Measurements from ENCODE around the gene NUDT8.
A peak's percentile ranks its signal among the peaks of the same experiment; 100 is the strongest.
"Not testable (repeated sequence)": the region's sequence is repeated elsewhere in the genome, so short reads cannot be mapped to it uniquely, and the experiment has no call there.

NUDT8 gene

DNA sequence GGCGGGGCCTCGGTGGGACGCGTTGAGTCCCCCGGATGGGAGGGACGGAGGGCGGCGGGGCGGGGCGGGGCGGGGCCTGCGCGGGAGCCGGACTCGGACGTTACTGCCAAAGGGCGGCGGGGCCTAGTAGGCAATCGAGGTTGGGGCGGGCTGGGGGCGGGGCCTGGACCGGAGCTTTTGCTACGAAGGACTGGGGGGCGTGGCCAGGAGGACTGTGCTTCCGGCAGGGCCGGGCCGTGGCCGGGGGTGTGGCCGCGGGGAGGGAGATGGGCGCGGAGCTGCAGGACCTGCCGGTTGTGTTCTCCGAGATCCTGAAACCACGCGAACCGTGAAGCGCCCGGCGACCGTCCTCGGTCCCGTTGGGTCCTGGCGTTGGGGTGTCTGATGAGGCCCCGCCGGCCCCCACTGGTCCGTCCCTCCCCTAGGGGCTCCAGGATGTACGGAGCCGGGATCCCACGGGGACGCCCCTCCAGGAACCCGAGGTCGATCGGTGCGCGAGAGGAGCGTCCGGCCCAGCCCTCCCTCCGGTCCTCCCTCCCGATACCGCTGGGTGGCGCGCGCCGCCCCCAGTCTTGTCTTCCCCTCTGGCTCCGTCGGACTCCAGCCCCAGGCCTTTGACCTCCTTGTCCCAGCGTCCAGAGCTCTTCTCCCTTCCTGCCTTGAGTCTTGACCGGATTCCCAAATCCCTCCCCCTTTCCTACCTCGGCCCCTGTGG lies 648 bp upstream of the NUDT8 start:
- peak overlapping the region; percentile 76 for H3K27ac ChIP-seq (ENCODE audit: low read length)
- H3K9me3 ChIP-seq (ENCODE audit: control insufficient read depth in 1 of 2, low read length in 2 of 2) = no peaks in the 10 kb centered on the region
- no peaks in the 10 kb centered on the region for H3K36me3 ChIP-seq (ENCODE audit: control insufficient read depth in 1 of 2, insufficient read depth in 2 of 2, low read length in 2 of 2)
- H3K4me3 ChIP-seq (ENCODE audit: low read depth in 1 of 2, low read length in 2 of 2) = peak overlapping the region; percentile 55 to 84
- peaks cover 6 to 8% of the 10 kb centered on the region in 2 donors for H3K4me1 ChIP-seq (ENCODE audit: control insufficient read depth in 1 of 2, insufficient read depth in 2 of 2, low read length in 2 of 2)
- no peaks in the 10 kb centered on the region for H3K27me3 ChIP-seq (ENCODE audit: low read depth, low read length)

GRCh38 chr11:67628710-67629385 lies 889 bp downstream of the NUDT8 start:
- Histone ChIP-seq H3K27ac (ENCODE audit: low read length) (no peak overlapping the region), H3K9me3 (ENCODE audit: control insufficient read depth in 1 of 2, low read length in 2 of 2) (no peaks in the 10 kb centered on the region), H3K4me1 (ENCODE audit: control insufficient read depth in 1 of 2, insufficient read depth in 2 of 2, low read length in 2 of 2) (peaks cover 6 to 8% of the 10 kb centered on the region in 2 donors), H3K36me3 (ENCODE audit: control insufficient read depth in 1 of 2, insufficient read depth in 2 of 2, low read length in 2 of 2) (no peaks in the 10 kb centered on the region), H3K27me3 (ENCODE audit: low read depth, low read length) (no peaks in the 10 kb centered on the region), H3K4me3 (ENCODE audit: low read depth in 1 of 2, low read length in 2 of 2) (peak overlapping the region; percentile 42 to 56)

GRCh38 chr11:67627812-67628624 lies 1.7 kb downstream of the NUDT8 start:
- peaks cover 6 to 8% of the 10 kb centered on the region in 2 donors for H3K4me1 ChIP-seq (ENCODE audit: control insufficient read depth in 1 of 2, insufficient read depth in 2 of 2, low read length in 2 of 2)
- no peaks in the 10 kb centered on the region for H3K27me3 ChIP-seq (ENCODE audit: low read depth, low read length)
- no peak overlapping the region for H3K27ac ChIP-seq (ENCODE audit: low read length)
- no peaks in the 10 kb centered on the region for H3K9me3 ChIP-seq (ENCODE audit: control insufficient read depth in 1 of 2, low read length in 2 of 2)
- no peak overlapping the region for H3K4me3 ChIP-seq (ENCODE audit: low read depth in 1 of 2, low read length in 2 of 2)
- no peaks in the 10 kb centered on the region for H3K36me3 ChIP-seq (ENCODE audit: control insufficient read depth in 1 of 2, insufficient read depth in 2 of 2, low read length in 2 of 2)

- no peak overlapping the region for H3K4me3 ChIP-seq (ENCODE audit: low read depth in 1 of 2, low read length in 2 of 2)
- H3K4me1 ChIP-seq (ENCODE audit: control insufficient read depth in 1 of 2, insufficient read depth in 2 of 2, low read length in 2 of 2) = peaks cover 6 to 8% of the 10 kb centered on the region in 2 donors
- H3K27me3 ChIP-seq (ENCODE audit: low read depth, low read length) = no peaks in the 10 kb centered on the region
- no peak overlapping the region for H3K27ac ChIP-seq (ENCODE audit: low read length)
- no peaks in the 10 kb centered on the region for H3K9me3 ChIP-seq (ENCODE audit: control insufficient read depth in 1 of 2, low read length in 2 of 2)
- no peaks in the 10 kb centered on the region for H3K36me3 ChIP-seq (ENCODE audit: control insufficient read depth in 1 of 2, insufficient read depth in 2 of 2, low read length in 2 of 2)
Observed at GRCh38 chr11:67627441-67627811, 2.3 kb downstream of the NUDT8 start.

- Histone ChIP-seq H3K4me3 (ENCODE audit: low read depth in 1 of 2, low read length in 2 of 2) (no peak overlapping the region), H3K27me3 (ENCODE audit: low read depth, low read length) (no peaks in the 10 kb centered on the region), H3K4me1 (ENCODE audit: control insufficient read depth in 1 of 2, insufficient read depth in 2 of 2, low read length in 2 of 2) (peaks cover 6 to 8% of the 10 kb centered on the region in 2 donors), H3K27ac (ENCODE audit: low read length) (no peak overlapping the region), H3K36me3 (ENCODE audit: control insufficient read depth in 1 of 2, insufficient read depth in 2 of 2, low read length in 2 of 2) (no peaks in the 10 kb centered on the region), H3K9me3 (ENCODE audit: control insufficient read depth in 1 of 2, low read length in 2 of 2) (no peaks in the 10 kb centered on the region)
Observed at GRCh38 chr11:67626970-67627369, 2.8 kb downstream of the NUDT8 start.

DNA sequence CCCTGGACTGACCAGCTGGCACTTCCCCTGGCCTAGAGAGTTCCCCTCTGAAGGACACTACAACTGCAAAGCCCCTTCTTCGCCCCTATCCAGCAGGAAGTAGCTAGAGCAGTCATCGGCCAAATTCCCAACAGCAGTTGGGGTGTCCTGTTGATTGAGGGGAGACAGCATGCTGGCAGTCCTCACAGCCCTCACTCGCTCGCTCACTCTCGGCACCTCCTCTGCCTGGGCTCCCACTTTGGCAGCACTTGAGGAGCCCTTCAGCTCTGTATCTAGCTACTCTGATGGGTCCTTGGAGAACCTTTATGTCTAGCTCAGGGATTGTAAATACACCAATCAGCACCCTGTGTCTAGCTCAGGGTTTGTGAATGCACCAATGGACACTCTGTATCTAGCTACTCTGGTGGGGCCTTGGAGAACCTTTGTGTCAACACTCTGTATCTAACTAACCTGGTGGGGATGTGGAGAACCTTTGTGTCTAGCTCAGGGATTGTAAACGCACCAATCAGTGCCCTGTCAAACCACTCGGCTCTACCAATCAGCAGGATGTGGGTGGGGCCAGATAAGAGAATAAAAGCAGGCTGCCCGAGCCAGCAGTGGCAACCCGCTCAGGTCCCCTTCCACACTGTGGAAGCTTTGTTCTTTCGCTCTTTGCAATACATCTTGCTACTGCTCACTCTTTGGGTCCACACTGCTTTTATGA lies 3.5 kb downstream of the NUDT8 start:
- H3K27ac ChIP-seq (ENCODE audit: low read length); H3K36me3 ChIP-seq (ENCODE audit: control insufficient read depth in 1 of 2, insufficient read depth in 2 of 2, low read length in 2 of 2); H3K27me3 ChIP-seq (ENCODE audit: low read depth, low read length); H3K4me3 ChIP-seq (ENCODE audit: low read depth in 1 of 2, low read length in 2 of 2); H3K4me1 ChIP-seq (ENCODE audit: control insufficient read depth in 1 of 2, insufficient read depth in 2 of 2, low read length in 2 of 2); H3K9me3 ChIP-seq (ENCODE audit: control insufficient read depth in 1 of 2, low read length in 2 of 2): not testable (repeated sequence)

DNA sequence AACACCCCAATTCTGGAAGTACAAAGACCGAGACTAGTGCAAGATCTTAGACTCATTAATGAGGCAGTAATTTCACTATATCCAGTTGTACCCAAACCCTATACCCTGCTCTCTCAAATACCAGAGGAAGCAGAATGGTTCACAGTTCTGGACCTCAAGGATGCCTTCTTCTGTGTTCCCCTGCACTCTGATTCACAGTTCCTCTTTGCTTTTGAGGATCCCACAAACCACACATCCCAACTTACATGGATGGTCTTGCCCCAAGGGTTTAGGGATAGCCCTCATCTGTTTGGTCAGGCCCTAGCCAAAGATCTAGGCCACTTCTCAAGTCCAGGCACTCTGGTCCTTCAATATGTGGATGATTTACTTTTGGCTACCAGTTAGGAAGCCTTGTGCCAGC lies 5.9 kb downstream of the NUDT8 start:
- not testable (repeated sequence) for H3K9me3 ChIP-seq (ENCODE audit: control insufficient read depth in 1 of 2, low read length in 2 of 2); H3K36me3 ChIP-seq (ENCODE audit: control insufficient read depth in 1 of 2, insufficient read depth in 2 of 2, low read length in 2 of 2); H3K27ac ChIP-seq (ENCODE audit: low read length); H3K4me1 ChIP-seq (ENCODE audit: control insufficient read depth in 1 of 2, insufficient read depth in 2 of 2, low read length in 2 of 2); H3K27me3 ChIP-seq (ENCODE audit: low read depth, low read length); H3K4me3 ChIP-seq (ENCODE audit: low read depth in 1 of 2, low read length in 2 of 2)

DNA sequence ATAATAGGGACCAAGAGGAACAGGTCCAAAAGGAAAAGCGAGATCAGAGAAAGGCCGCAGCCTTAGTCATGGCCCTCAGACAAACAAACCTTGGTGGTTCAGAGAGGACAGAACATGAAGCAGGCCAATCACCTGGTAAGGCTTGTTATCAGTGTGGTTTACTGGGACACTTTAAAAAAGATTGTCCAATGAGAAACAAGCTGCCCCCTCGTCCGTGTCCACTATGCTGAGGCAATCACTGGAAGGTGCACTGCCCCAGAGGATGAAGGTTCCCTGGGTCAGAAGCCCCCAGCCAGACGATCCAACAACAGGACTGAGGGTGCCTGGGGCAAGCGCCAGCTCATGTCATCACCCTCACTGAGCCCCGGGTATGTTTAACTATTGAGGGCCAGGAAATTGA lies 6.8 kb downstream of the NUDT8 start:
- H3K27me3 ChIP-seq (ENCODE audit: low read depth, low read length); H3K36me3 ChIP-seq (ENCODE audit: control insufficient read depth in 1 of 2, insufficient read depth in 2 of 2, low read length in 2 of 2); H3K4me3 ChIP-seq (ENCODE audit: low read depth in 1 of 2, low read length in 2 of 2); H3K4me1 ChIP-seq (ENCODE audit: control insufficient read depth in 1 of 2, insufficient read depth in 2 of 2, low read length in 2 of 2); H3K27ac ChIP-seq (ENCODE audit: low read length); H3K9me3 ChIP-seq (ENCODE audit: control insufficient read depth in 1 of 2, low read length in 2 of 2): not testable (repeated sequence)

- not testable (repeated sequence) for H3K9me3 ChIP-seq (ENCODE audit: control insufficient read depth in 1 of 2, low read length in 2 of 2); H3K4me1 ChIP-seq (ENCODE audit: control insufficient read depth in 1 of 2, insufficient read depth in 2 of 2, low read length in 2 of 2); H3K36me3 ChIP-seq (ENCODE audit: control insufficient read depth in 1 of 2, insufficient read depth in 2 of 2, low read length in 2 of 2); H3K4me3 ChIP-seq (ENCODE audit: low read depth in 1 of 2, low read length in 2 of 2); H3K27me3 ChIP-seq (ENCODE audit: low read depth, low read length); H3K27ac ChIP-seq (ENCODE audit: low read length)
Observed at GRCh38 chr11:67621928-67622327, 7.8 kb downstream of the NUDT8 start.

DNA sequence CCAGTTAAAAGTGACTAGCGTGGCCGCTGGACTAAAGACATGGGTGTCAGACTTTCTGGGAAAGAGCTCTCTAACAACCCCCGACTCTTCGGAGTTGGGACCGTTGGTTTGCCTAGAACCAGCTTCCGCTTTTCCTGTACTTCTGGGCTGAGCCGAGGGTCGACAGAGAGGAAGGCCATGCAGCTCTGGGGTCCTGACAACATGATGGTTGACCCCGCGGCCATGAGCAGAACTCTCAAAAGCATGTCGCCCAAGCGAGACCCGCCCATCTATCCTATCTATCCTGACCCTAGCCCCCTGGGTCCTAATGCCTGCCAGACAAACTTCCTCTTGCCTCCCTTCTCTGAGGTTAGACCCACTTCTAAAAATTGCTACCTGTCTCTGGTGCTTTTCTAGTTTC lies 9.1 kb downstream of the NUDT8 start:
- H3K4me1 ChIP-seq (ENCODE audit: control insufficient read depth in 1 of 2, insufficient read depth in 2 of 2, low read length in 2 of 2); H3K27me3 ChIP-seq (ENCODE audit: low read depth, low read length): not testable (repeated sequence)

More for the DNA sequence above, 9.1 kb downstream of the NUDT8 start:
- not testable (repeated sequence) for H3K9me3 ChIP-seq (ENCODE audit: control insufficient read depth in 1 of 2, low read length in 2 of 2); H3K27ac ChIP-seq (ENCODE audit: low read length); H3K4me3 ChIP-seq (ENCODE audit: low read depth in 1 of 2, low read length in 2 of 2); H3K36me3 ChIP-seq (ENCODE audit: control insufficient read depth in 1 of 2, insufficient read depth in 2 of 2, low read length in 2 of 2)
